Measurements from ENCODE around the gene SAMD4A. TPM values are rescaled to one million over a fixed set of nuclear protein-coding genes. Genes with fewer than 3 reads are reported as not detected.

SAMD4A gene
- 77.2 and 94.7 TPM in 2 replicates for total RNA-seq (2014; rRNA removed; shearing (Covaris generic); ENCODE audit: low replicate concordance)

- H3K36me3 ChIP-seq (ENCODE audit: insufficient read depth, low read length) = peaks cover 34% of the 10 kb centered on the region
- H3K9me3 ChIP-seq (ENCODE audit: low read length) = peaks cover 5% of the 10 kb centered on the region; the same call in 1 of the 2 replicates
- DNase-seq = peak; percentile 98
- no peaks in the 10 kb centered on the region for H3K9me2 ChIP-seq (replicated peaks; ENCODE audit: insufficient read depth, low read length)
- H3K4me1 ChIP-seq (ENCODE audit: low read length) = peaks cover 38% of the 10 kb centered on the region
- peak within 1 kb of the TSS; percentile 90 for H3K4me3 ChIP-seq (ENCODE audit: low read length)
- peak within 1 kb of the TSS; percentile 94 for H3K9ac ChIP-seq (ENCODE audit: low read length)
- peaks cover 4% of the 10 kb centered on the region; the same call in 1 of the 2 replicates for H4K20me1 ChIP-seq (ENCODE audit: insufficient read depth, low read depth, low read length)
- no peak within 1 kb of the TSS for H2AFZ ChIP-seq (ENCODE audit: low read length)
- H3K4me2 ChIP-seq (ENCODE audit: low read depth, low read length, poor library complexity, severe bottlenecking) = peak within 1 kb of the TSS; percentile 92
- H3K27ac ChIP-seq (ENCODE audit: low read length) = peak within 1 kb of the TSS; percentile 88
- H3K79me2 ChIP-seq (ENCODE audit: low read length) = peaks cover 46% of the 10 kb centered on the region
- H3K27me3 ChIP-seq (ENCODE audit: low read length) = no peaks in the 10 kb centered on the region
Measured at GRCh38 chr14:54566410-54567223, at the start of gene SAMD4A. Gene SAMD4A (plus strand): TSS chr14:54567128. CDS start chr14:54567917, 789 bp downstream.

- H3K9me2 ChIP-seq (replicated peaks; ENCODE audit: insufficient read depth, low read length) = no peaks in the 10 kb centered on the region
- no peaks in the 10 kb centered on the region for H3K27me3 ChIP-seq (ENCODE audit: low read length)
- no peak overlapping the region for H2AFZ ChIP-seq (ENCODE audit: low read length)
- no peaks in the 10 kb centered on the region for H3K4me1 ChIP-seq (ENCODE audit: low read length)
- peaks cover 17% of the 10 kb centered on the region for H3K36me3 ChIP-seq (ENCODE audit: insufficient read depth, low read length)
- H3K9ac ChIP-seq (ENCODE audit: low read length) = no peak overlapping the region
- H3K4me2 ChIP-seq (ENCODE audit: low read depth, low read length, poor library complexity, severe bottlenecking) = no peak overlapping the region
- DNase-seq = no peak
- no peaks in the 10 kb centered on the region for H4K20me1 ChIP-seq (ENCODE audit: insufficient read depth, low read depth, low read length)
- no peaks in the 10 kb centered on the region for H3K9me3 ChIP-seq (ENCODE audit: low read length)
- H3K79me2 ChIP-seq (ENCODE audit: low read length) = peaks cover 40% of the 10 kb centered on the region
- H3K4me3 ChIP-seq (ENCODE audit: low read length) = no peak overlapping the region
- no peak overlapping the region for H3K27ac ChIP-seq (ENCODE audit: low read length)
Measured at GRCh38 chr14:54524410-54524809, 42.5 kb upstream of the SAMD4A start.

- H3K9ac ChIP-seq (ENCODE audit: low read length) = no peak overlapping the region
- H3K4me1 ChIP-seq (ENCODE audit: low read length) = peaks cover 14% of the 10 kb centered on the region
- no peak overlapping the region for H3K4me3 ChIP-seq (ENCODE audit: low read length)
- H2AFZ ChIP-seq (ENCODE audit: low read length) = no peak overlapping the region
- no peaks in the 10 kb centered on the region for H3K9me3 ChIP-seq (ENCODE audit: low read length)
- H3K4me2 ChIP-seq (ENCODE audit: low read depth, low read length, poor library complexity, severe bottlenecking) = no peak overlapping the region
- H3K27me3 ChIP-seq (ENCODE audit: low read length) = no peaks in the 10 kb centered on the region
- no peak overlapping the region for H3K27ac ChIP-seq (ENCODE audit: low read length)
- H4K20me1 ChIP-seq (ENCODE audit: insufficient read depth, low read depth, low read length) = no peaks in the 10 kb centered on the region
- no peak for DNase-seq
- H3K79me2 ChIP-seq (ENCODE audit: low read length) = peaks cover 9% of the 10 kb centered on the region
- H3K9me2 ChIP-seq (replicated peaks; ENCODE audit: insufficient read depth, low read length) = no peaks in the 10 kb centered on the region
- peaks cover 8% of the 10 kb centered on the region for H3K36me3 ChIP-seq (ENCODE audit: insufficient read depth, low read length)
Measured at GRCh38 chr14:54528973-54529372, 38.0 kb upstream of the SAMD4A start.

- peaks cover 7% of the 10 kb centered on the region for H3K79me2 ChIP-seq (ENCODE audit: low read length)
- H3K36me3 ChIP-seq (ENCODE audit: insufficient read depth, low read length) = no peaks in the 10 kb centered on the region; the same call in 1 of the 2 replicates
- H4K20me1 ChIP-seq (ENCODE audit: insufficient read depth, low read depth, low read length) = no peaks in the 10 kb centered on the region
- H3K27ac ChIP-seq (ENCODE audit: low read length) = no peak overlapping the region
- DNase-seq = no peak
- no peak overlapping the region for H3K4me3 ChIP-seq (ENCODE audit: low read length)
- no peaks in the 10 kb centered on the region for H3K27me3 ChIP-seq (ENCODE audit: low read length)
- no peak overlapping the region for H3K9ac ChIP-seq (ENCODE audit: low read length)
- peaks cover 14% of the 10 kb centered on the region for H3K4me1 ChIP-seq (ENCODE audit: low read length)
- H3K9me3 ChIP-seq (ENCODE audit: low read length) = no peaks in the 10 kb centered on the region
- no peak overlapping the region for H2AFZ ChIP-seq (ENCODE audit: low read length)
- no peak overlapping the region for H3K4me2 ChIP-seq (ENCODE audit: low read depth, low read length, poor library complexity, severe bottlenecking)
- H3K9me2 ChIP-seq (replicated peaks; ENCODE audit: insufficient read depth, low read length) = no peaks in the 10 kb centered on the region
Measured at GRCh38 chr14:54529811-54530210, 37.1 kb upstream of the SAMD4A start.

- Histone ChIP-seq H3K27me3 (ENCODE audit: low read length) (no peaks in the 10 kb centered on the region), H3K4me1 (ENCODE audit: low read length) (peaks cover 14% of the 10 kb centered on the region), H3K9me2 (replicated peaks; ENCODE audit: insufficient read depth, low read length) (no peaks in the 10 kb centered on the region), H2AFZ (ENCODE audit: low read length) (no peak overlapping the region), H4K20me1 (ENCODE audit: insufficient read depth, low read depth, low read length) (no peaks in the 10 kb centered on the region), H3K36me3 (ENCODE audit: insufficient read depth, low read length) (no peaks in the 10 kb centered on the region), H3K4me3 (ENCODE audit: low read length) (no peak overlapping the region), H3K9ac (ENCODE audit: low read length) (no peak overlapping the region), H3K4me2 (ENCODE audit: low read depth, low read length, poor library complexity, severe bottlenecking) (no peak overlapping the region), H3K79me2 (ENCODE audit: low read length) (no peaks in the 10 kb centered on the region; the same call in 1 of the 2 replicates), H3K9me3 (ENCODE audit: low read length) (no peaks in the 10 kb centered on the region), H3K27ac (ENCODE audit: low read length) (no peak overlapping the region)
- DNase-seq = peak; percentile 52
Measured at GRCh38 chr14:54532111-54533012, 34.6 kb upstream of the SAMD4A start.

GRCh38 chr14:54533100-54533499 lies 33.8 kb upstream of the SAMD4A start:
- Histone ChIP-seq H3K4me2 (ENCODE audit: low read depth, low read length, poor library complexity, severe bottlenecking) (no peak overlapping the region), H3K27me3 (ENCODE audit: low read length) (no peaks in the 10 kb centered on the region), H3K27ac (ENCODE audit: low read length) (no peak overlapping the region), H3K9me3 (ENCODE audit: low read length) (no peaks in the 10 kb centered on the region), H3K4me1 (ENCODE audit: low read length) (peaks cover 14% of the 10 kb centered on the region), H3K9ac (ENCODE audit: low read length) (no peak overlapping the region), H4K20me1 (ENCODE audit: insufficient read depth, low read depth, low read length) (no peaks in the 10 kb centered on the region), H3K9me2 (replicated peaks; ENCODE audit: insufficient read depth, low read length) (no peaks in the 10 kb centered on the region), H3K4me3 (ENCODE audit: low read length) (no peak overlapping the region), H2AFZ (ENCODE audit: low read length) (no peak overlapping the region), H3K79me2 (ENCODE audit: low read length) (no peaks in the 10 kb centered on the region; the same call in 1 of the 2 replicates), H3K36me3 (ENCODE audit: insufficient read depth, low read length) (peaks cover 4% of the 10 kb centered on the region)
- DNase-seq = no peak

GRCh38 chr14:54535126-54535525 lies 31.8 kb upstream of the SAMD4A start:
- peaks cover 12% of the 10 kb centered on the region for H3K36me3 ChIP-seq (ENCODE audit: insufficient read depth, low read length)
- H3K27me3 ChIP-seq (ENCODE audit: low read length) = no peaks in the 10 kb centered on the region
- no peak overlapping the region for H2AFZ ChIP-seq (ENCODE audit: low read length)
- H3K9ac ChIP-seq (ENCODE audit: low read length) = no peak overlapping the region
- DNase-seq = no peak
- no peak overlapping the region for H3K4me3 ChIP-seq (ENCODE audit: low read length)
- H3K27ac ChIP-seq (ENCODE audit: low read length) = no peak overlapping the region
- H3K4me1 ChIP-seq (ENCODE audit: low read length) = peaks cover 14% of the 10 kb centered on the region
- no peak overlapping the region for H3K4me2 ChIP-seq (ENCODE audit: low read depth, low read length, poor library complexity, severe bottlenecking)
- no peaks in the 10 kb centered on the region for H3K9me3 ChIP-seq (ENCODE audit: low read length)
- no peaks in the 10 kb centered on the region for H3K79me2 ChIP-seq (ENCODE audit: low read length)
- H3K9me2 ChIP-seq (replicated peaks; ENCODE audit: insufficient read depth, low read length) = no peaks in the 10 kb centered on the region
- H4K20me1 ChIP-seq (ENCODE audit: insufficient read depth, low read depth, low read length) = no peaks in the 10 kb centered on the region

GRCh38 chr14:54535646-54536045 lies 31.3 kb upstream of the SAMD4A start:
- Histone ChIP-seq H3K9me3 (ENCODE audit: low read length) (no peaks in the 10 kb centered on the region), H3K79me2 (ENCODE audit: low read length) (no peaks in the 10 kb centered on the region), H3K4me1 (ENCODE audit: low read length) (peaks cover 14% of the 10 kb centered on the region), H3K9me2 (replicated peaks; ENCODE audit: insufficient read depth, low read length) (no peaks in the 10 kb centered on the region), H3K27ac (ENCODE audit: low read length) (no peak overlapping the region), H3K4me2 (ENCODE audit: low read depth, low read length, poor library complexity, severe bottlenecking) (no peak overlapping the region), H2AFZ (ENCODE audit: low read length) (no peak overlapping the region), H3K4me3 (ENCODE audit: low read length) (no peak overlapping the region), H4K20me1 (ENCODE audit: insufficient read depth, low read depth, low read length) (no peaks in the 10 kb centered on the region), H3K36me3 (ENCODE audit: insufficient read depth, low read length) (peaks cover 12% of the 10 kb centered on the region), H3K9ac (ENCODE audit: low read length) (no peak overlapping the region), H3K27me3 (ENCODE audit: low read length) (no peaks in the 10 kb centered on the region)
- no peak for DNase-seq

Measured in Karpas-422 (cell line).